Stimulated activated CD8-positive, alpha-beta memory T cell treated with anti-CD3 and anti-CD28 coated beads, Interleukin-2, amount 100 ng/mL, for 48 hours (primary cell): ENCODE results near the gene SLFN12.
"Not testable (repeated sequence)": the region's sequence is repeated elsewhere in the genome, so short reads cannot be mapped to it uniquely, and the experiment has no call there.

Source experiments
- DNase-seq, 2 donors: peaks; one replicate each; pipeline ENCODE4 v3.0.0-alpha.2; 2020; ENCODE audit warnings: low read depth in 2 of 2

SLFN12 gene

GRCh38 chr17:35414247-35414646 lies 18.1 kb downstream of the SLFN12 start:
- no peak for DNase-seq

- DNase-seq: no peak
Observed at GRCh38 chr17:35407531-35407930, 24.8 kb downstream of the SLFN12 start.

GRCh38 chr17:35406568-35406967 lies 25.7 kb downstream of the SLFN12 start:
- DNase-seq: no peak

- DNase-seq: no peak
Observed at GRCh38 chr17:35404360-35404759, 27.9 kb downstream of the SLFN12 start.

GRCh38 chr17:35393783-35394182 lies 38.5 kb downstream of the SLFN12 start:
- not testable (repeated sequence) for DNase-seq

- no peak for DNase-seq
Observed at GRCh38 chr17:35390663-35391062, 41.6 kb downstream of the SLFN12 start.

- no peak for DNase-seq
Observed at GRCh38 chr17:35390156-35390555, 42.1 kb downstream of the SLFN12 start.

GRCh38 chr17:35387496-35387895 lies 44.8 kb downstream of the SLFN12 start:
- no peak for DNase-seq

GRCh38 chr17:35377706-35378105 lies 54.6 kb downstream of the SLFN12 start:
- no peak for DNase-seq

- no peak for DNase-seq
Observed at GRCh38 chr17:35377068-35377467, 55.2 kb downstream of the SLFN12 start.

- no peak for DNase-seq
Observed at GRCh38 chr17:35376245-35376644, 56.1 kb downstream of the SLFN12 start.

- no peak for DNase-seq
Observed at GRCh38 chr17:35374766-35375344, 57.4 kb downstream of the SLFN12 start.

- peak; percentile 36 to 40 for DNase-seq
Observed at GRCh38 chr17:35373984-35374765, 58.1 kb downstream of the SLFN12 start.

- DNase-seq: peak; percentile 79 to 93
Observed at GRCh38 chr17:35373534-35373983, 58.7 kb downstream of the SLFN12 start, which contains the start of gene SLFN11. SLFN11 (minus strand) TSS chr17:35373621; CDS start chr17:35363807, 9,814 bp downstream.

GRCh38 chr17:35372846-35373533 lies 59.3 kb downstream of the SLFN12 start:
- DNase-seq: peak in 1 of 2 donors; percentile 18

- no peak for DNase-seq
Observed at GRCh38 chr17:35371934-35372333, 60.4 kb downstream of the SLFN12 start.

- no peak for DNase-seq
Observed at GRCh38 chr17:35368081-35368830, 64.0 kb downstream of the SLFN12 start.

GRCh38 chr17:35361027-35361426 lies 71.3 kb downstream of the SLFN12 start:
- DNase-seq: no peak
